ENCODE measurements around the gene KAT6B. TPM values are rescaled to one million over a fixed set of nuclear protein-coding genes. Genes with fewer than 3 reads are reported as not detected.

Gene KAT6B
- total RNA-seq, 1 donor from 2014 or later: 41.0 TPM

- H3K9me3 ChIP-seq (replicated peaks): no peaks in the 10 kb centered on the region
- no peak for DNase-seq
- peaks cover 8% of the 10 kb centered on the region for H3K4me1 ChIP-seq
- H3K4me3 ChIP-seq: no peak overlapping the region
- peaks cover 38% of the 10 kb centered on the region for H3K36me3 ChIP-seq
- TF ChIP-seq, protein P1, sequence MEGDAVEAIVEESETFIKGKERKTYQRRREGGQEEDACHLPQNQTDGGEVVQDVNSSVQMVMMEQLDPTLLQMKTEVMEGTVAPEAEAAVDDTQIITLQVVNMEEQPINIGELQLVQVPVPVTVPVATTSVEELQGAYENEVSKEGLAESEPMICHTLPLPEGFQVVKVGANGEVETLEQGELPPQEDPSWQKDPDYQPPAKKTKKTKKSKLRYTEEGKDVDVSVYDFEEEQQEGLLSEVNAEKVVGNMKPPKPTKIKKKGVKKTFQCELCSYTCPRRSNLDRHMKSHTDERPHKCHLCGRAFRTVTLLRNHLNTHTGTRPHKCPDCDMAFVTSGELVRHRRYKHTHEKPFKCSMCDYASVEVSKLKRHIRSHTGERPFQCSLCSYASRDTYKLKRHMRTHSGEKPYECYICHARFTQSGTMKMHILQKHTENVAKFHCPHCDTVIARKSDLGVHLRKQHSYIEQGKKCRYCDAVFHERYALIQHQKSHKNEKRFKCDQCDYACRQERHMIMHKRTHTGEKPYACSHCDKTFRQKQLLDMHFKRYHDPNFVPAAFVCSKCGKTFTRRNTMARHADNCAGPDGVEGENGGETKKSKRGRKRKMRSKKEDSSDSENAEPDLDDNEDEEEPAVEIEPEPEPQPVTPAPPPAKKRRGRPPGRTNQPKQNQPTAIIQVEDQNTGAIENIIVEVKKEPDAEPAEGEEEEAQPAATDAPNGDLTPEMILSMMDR (IDR thresholded peaks at IDR 0.05; ENCODE audit: borderline replicate concordance): no peak
- H3K27me3 ChIP-seq (ENCODE audit: low read depth): no peaks in the 10 kb centered on the region
- no peak overlapping the region for H3K27ac ChIP-seq (replicated peaks)
- intact Hi-C loops (cut with micrococcal nuclease): no loop called here
Measured at GRCh38 chr10:74995806-74996205, 169.4 kb downstream of the KAT6B start.

GRCh38 chr10:74997163-74997562 is 170.8 kb downstream of the KAT6B start:
- Histone ChIP-seq H3K27ac (replicated peaks) (no peak overlapping the region), H3K36me3 (peaks cover 38% of the 10 kb centered on the region), H3K27me3 (ENCODE audit: low read depth) (no peaks in the 10 kb centered on the region), H3K4me3 (no peak overlapping the region), H3K4me1 (no peaks in the 10 kb centered on the region), H3K9me3 (replicated peaks) (no peaks in the 10 kb centered on the region)
- TF ChIP-seq, protein P1 (IDR thresholded peaks at IDR 0.05; ENCODE audit: borderline replicate concordance): no peak
- DNase-seq: no peak
- intact Hi-C loops (cut with micrococcal nuclease): no loop called here

DNA sequence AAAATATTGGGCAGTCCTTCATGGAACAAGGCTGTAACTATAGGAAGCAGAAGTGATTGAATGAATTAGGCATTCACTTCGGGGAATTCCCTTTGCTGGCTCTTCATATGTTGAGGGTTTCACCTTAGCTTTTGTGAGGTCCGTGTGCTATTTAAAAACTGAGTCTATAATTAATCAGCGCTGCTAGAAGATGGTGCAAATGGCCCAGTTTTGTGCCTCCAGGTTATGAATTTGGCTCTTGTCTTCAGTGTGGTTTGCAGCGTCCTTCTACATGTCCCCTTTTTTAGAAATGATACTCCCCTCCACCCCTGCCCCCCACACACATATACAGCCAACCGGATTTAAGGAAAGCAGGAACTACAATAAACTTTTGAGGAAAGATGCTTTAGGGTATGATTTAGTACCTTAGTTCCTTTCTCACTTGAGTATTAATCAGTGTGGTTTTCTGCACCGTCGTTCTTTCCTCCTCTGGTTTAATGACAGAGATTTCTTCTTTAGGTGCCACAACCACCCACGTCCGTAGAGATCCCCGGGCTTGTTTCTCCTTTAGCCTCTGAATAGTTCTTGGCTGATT is 174.4 kb downstream of the KAT6B start:
- no peak overlapping the region for H3K27ac ChIP-seq (replicated peaks)
- no peak for DNase-seq
- intact Hi-C loops (cut with micrococcal nuclease): no loop called here
- TF ChIP-seq, protein P1 (IDR thresholded peaks at IDR 0.05; ENCODE audit: borderline replicate concordance): no peak
- H3K36me3 ChIP-seq: peaks cover 22% of the 10 kb centered on the region
- no peaks in the 10 kb centered on the region for H3K27me3 ChIP-seq (ENCODE audit: low read depth)
- no peaks in the 10 kb centered on the region for H3K9me3 ChIP-seq (replicated peaks)
- no peaks in the 10 kb centered on the region for H3K4me1 ChIP-seq
- no peak overlapping the region for H3K4me3 ChIP-seq

DNA sequence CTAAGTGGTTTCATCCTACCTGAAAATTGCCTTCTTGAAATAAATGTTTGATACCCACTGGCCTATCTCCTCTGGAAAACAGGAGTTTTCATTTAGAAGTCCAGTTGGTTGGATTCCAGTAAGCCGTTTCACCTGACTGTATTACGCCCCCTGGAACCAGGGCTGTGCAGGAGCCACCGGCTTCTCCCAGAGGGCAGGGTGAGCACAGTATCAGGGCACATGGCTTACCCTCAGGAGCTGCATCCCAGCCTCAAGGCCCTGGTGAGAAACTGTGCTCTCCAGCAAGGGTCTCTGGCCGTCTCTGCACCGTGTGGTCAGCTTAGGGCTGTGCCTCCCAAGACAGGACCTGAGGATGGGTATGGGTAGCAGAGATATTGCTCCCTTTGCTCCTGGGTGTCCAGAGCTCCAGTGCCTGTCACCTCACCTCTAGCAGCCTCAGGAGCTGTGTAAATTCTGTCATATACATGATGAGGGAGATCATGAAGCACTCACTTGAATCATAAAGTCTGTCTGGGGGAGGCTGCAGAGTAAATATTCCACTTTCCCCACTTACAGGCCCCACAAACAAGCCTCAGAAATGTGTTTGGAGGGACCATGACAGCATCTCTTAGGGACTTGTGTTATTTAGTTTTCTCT is 175.4 kb downstream of the KAT6B start:
- H3K9me3 ChIP-seq (replicated peaks): no peaks in the 10 kb centered on the region
- peaks cover 21% of the 10 kb centered on the region for H3K36me3 ChIP-seq
- no peak for DNase-seq
- no peaks in the 10 kb centered on the region for H3K27me3 ChIP-seq (ENCODE audit: low read depth)
- no peak overlapping the region for H3K27ac ChIP-seq (replicated peaks)
- intact Hi-C loops (cut with micrococcal nuclease): no loop called here
- TF ChIP-seq, protein P1 (IDR thresholded peaks at IDR 0.05; ENCODE audit: borderline replicate concordance): no peak
- H3K4me3 ChIP-seq: no peak overlapping the region
- H3K4me1 ChIP-seq: no peaks in the 10 kb centered on the region

DNA sequence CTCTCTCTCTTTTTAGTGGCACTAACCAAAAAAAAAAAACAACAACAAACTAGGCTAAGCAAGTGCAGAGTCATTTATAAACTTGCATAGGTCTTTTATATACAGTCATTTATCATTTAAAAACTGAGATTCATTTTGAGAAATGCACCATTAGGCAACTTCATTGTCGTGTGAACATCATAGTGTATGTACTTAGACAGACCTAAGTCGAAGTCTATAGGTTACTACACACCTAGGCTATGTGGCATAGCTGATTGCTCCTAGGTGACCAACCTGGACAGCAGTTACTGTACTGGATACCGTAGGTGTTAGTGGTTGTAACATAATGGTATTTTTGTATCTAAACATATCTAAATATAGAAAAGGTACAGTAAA is 175.9 kb downstream of the KAT6B start:
- no peak overlapping the region for H3K27ac ChIP-seq (replicated peaks)
- intact Hi-C loops (cut with micrococcal nuclease): no loop called here
- TF ChIP-seq, protein P1 (IDR thresholded peaks at IDR 0.05; ENCODE audit: borderline replicate concordance): no peak
- H3K4me3 ChIP-seq: no peak overlapping the region
- H3K4me1 ChIP-seq: no peaks in the 10 kb centered on the region
- DNase-seq: no peak
- H3K27me3 ChIP-seq (ENCODE audit: low read depth): no peaks in the 10 kb centered on the region
- peaks cover 20% of the 10 kb centered on the region for H3K36me3 ChIP-seq
- no peaks in the 10 kb centered on the region for H3K9me3 ChIP-seq (replicated peaks)
